ENCODE results near the gene DYNC2I2. TPM values are rescaled to one million over a fixed set of nuclear protein-coding genes. Genes with fewer than 3 reads are reported as not detected.

The DYNC2I2 gene
- total RNA-seq, 2 donors from 2014 or later, result 18.1 to 19.4 TPM

DNA sequence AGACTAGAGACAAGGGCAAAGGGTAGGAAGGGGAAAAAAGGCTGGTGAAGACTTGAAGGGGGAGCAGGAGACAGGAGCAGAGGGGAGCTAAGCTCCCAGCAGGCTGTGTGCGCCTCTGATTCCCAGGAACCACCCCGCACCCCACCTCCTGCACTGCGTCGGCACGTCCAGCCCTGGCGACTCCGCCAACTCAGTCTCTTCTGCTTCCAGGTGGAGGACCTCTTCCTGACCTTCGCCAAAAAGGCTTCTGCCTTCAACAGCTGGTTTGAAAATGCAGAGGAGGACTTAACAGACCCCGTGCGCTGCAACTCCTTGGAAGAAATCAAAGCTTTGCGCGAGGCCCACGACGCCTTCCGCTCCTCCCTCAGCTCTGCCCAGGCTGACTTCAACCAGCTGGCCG, 30.5 kb downstream of the DYNC2I2 start:
- intact Hi-C loops (cut with DNase I), result no loop called here
- no peak for DNase-seq (ENCODE audit: low spot score)

DNA sequence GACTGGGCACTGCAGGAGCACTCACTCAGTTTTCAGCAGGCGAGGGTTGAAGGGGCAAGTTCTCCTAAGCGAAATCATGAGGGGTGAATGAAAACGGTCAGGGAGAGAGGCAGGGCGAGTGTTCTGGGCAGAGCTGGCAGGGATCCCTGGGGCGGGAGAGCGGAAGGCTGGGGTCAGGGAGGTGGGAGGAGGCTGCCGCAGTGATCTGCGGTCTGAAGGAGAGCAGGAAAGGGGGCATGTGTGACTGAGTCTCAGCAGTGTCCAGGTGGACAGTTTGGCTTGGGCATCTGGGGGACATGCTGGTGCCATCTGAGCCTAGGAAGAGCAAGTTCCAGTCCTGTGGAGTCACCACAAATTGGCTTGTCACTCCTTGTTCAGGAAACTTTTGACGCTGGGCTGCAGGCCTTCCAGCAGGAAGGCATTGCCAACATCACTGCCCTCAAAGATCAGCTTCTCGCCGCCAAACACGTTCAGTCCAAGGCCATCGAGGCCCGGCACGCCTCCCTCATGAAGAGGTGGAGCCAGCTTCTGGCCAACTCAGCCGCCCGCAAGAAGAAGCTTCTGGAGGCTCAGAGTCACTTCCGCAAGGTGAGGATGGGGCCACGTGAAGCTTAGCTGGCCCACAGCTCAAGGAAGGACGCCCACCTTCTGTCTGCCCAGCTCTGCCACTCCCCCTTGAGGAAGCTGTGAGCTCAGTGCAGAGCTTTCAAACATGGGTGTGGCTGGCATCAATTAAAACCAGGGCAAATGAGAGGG, 31.1 kb downstream of the DYNC2I2 start:
- intact Hi-C loops (cut with DNase I), result no loop called here
- no peak for DNase-seq (ENCODE audit: low spot score)

DNA sequence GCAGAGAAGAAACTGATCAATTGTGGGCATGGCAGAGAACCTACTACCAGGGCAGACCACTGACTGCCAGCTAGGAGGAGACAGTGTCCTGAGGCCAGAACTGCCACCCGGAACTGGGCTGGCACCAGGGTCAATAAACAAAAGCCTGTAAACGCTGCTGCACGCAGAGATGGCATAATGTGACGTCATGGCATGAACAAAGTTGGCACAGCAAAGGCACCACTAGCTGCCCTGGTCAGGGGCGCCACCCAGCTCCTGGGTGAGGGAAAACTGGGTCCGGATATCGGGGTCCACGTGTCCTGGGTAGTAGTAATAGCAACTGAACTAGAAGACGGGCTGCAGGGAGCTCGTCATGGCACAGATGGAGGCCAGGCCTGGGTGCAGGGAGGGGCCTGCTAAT, 32.1 kb downstream of the DYNC2I2 start:
- DNase-seq (ENCODE audit: low spot score), result no peak
- intact Hi-C loops (cut with DNase I), result no loop called here

DNA sequence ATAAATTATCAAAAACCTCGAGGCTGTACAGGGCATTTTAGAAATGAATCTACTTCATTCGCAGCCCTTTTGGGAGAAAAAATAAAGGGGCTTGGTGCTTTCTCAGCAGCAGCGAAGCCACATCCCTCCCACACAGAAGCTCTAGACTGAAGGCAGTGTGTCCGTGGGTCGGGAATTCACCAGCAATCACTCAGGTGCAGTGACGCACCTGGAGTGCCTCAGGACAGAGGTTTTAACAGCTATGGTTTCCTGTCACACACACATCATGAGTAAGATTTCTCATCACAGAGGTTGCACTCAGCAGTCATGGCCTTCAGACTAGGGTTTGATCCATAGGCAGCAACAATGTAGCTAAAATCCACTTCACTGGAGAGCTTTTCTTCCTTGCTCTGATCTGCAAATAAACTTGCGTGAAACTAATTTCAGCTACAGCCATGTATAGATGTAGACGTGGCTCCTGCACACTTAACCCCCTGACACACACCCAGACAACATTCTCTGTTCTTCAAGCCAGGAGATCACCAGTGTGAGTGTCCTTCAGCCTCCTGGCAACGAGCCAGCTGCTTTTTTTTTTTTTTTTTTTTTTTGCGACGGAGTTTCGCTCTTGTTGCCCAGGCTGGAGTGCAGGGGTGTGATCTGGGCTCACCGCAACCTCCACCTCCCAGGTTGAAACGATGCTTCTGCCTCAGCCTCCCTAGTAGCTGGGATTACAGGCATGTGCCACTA, 34.8 kb downstream of the DYNC2I2 start:
- DNase-seq (ENCODE audit: low spot score), result no peak
- intact Hi-C loops (cut with DNase I), result no loop called here

DNA sequence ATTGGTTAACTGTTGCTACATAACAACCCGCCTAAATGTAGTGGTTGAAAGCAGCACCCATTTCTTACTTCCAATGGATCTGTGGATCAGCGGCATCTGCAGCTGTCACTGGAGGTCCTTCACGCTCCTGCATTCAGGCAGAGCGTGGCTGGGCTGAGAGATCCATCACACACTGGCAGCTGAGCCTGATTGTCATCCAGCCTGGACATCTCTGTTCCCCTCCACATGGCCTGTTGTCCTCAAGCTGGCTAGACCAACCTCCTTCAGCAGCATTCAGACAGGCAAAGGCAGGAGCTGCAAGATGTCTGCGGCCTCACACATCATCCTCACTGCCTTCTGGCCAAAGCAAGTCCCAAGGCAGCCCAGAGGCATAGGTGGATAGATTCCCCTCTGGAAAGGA, 36.9 kb downstream of the DYNC2I2 start:
- DNase-seq (ENCODE audit: low spot score), result no peak
- intact Hi-C loops (cut with DNase I), result no loop called here

DNA sequence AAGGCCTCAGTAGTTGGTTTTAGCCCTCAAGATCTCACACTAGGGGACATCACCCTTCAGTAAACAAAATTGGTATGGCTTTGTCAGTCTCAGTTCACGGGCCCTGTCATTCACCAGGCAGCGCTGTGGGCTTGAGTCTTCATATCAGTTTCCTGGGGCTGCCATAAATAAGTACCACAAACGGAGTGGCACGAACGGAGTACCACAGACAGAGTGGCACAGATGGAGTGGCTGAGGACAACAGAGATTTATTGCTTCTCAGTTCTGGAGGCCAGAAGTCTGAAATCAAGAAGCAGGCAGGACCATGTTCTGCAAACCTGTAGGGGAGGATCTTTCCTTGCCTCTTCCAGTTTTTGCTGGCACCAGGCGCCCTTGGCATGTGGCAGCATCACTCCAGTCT, 37.5 kb downstream of the DYNC2I2 start:
- DNase-seq (ENCODE audit: low spot score), result no peak
- intact Hi-C loops (cut with DNase I), result no loop called here

GRCh38 chr9:128617943-128618342, 38.7 kb downstream of the DYNC2I2 start:
- intact Hi-C loops (cut with DNase I), result no loop called here
- no peak for DNase-seq (ENCODE audit: low spot score)

GRCh38 chr9:128615571-128615970, 41.1 kb downstream of the DYNC2I2 start:
- intact Hi-C loops (cut with DNase I), result no loop called here
- DNase-seq (ENCODE audit: low spot score), result no peak

DNA sequence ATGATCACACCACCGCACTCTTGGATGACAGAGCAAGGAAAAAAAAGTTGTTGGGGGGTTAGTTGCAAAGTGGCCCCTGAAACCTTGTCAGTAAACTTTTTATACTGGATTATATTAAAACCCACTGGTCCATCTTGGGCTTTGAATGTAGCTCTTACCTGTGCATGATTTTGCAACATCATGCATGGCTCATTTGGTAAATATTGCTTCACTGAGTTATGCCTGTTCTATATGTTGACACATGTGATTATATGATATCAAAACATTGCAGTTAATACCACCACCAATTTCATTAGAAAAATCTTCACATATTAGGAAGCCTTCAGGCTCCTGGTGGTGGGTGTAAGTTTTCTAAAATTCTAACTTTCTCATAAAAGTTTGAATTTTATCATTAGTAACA, 41.9 kb downstream of the DYNC2I2 start:
- intact Hi-C loops (cut with DNase I), result no loop called here
- no peak for DNase-seq (ENCODE audit: low spot score)

- intact Hi-C loops (cut with DNase I), result no loop called here
- no peak for DNase-seq (ENCODE audit: low spot score)
Measured at GRCh38 chr9:128611600-128612394, 44.9 kb downstream of the DYNC2I2 start.

GRCh38 chr9:128610897-128611296, 45.8 kb downstream of the DYNC2I2 start:
- intact Hi-C loops (cut with DNase I), result no loop called here
- no peak for DNase-seq (ENCODE audit: low spot score)

DNA sequence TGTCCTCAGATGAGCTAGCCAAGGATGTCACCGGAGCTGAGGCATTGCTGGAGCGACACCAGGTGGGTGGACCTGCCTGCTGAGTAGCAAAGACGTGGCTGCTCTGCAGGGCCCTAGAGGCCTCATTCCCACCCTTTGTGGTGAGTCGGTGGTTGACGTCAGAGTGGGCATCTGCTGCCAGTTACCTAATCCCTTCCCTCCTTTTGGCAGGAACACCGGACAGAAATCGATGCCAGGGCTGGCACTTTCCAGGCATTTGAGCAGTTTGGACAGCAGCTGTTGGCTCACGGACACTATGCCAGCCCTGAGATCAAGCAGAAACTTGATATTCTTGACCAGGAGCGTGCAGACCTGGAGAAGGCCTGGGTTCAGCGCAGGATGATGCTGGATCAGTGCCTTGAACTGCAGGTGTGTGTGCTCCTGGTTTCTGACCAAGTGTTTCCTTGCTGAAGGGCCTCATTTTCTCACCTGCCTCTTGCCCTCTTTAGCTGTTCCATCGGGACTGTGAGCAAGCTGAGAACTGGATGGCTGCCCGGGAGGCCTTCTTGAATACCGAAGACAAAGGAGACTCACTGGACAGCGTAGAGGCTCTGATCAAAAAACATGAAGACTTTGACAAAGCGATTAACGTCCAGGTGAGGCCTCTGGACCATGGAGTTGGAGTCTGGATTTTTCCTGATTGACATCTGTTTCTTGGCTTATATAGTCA, 48.9 kb downstream of the DYNC2I2 start:
- no peak for DNase-seq (ENCODE audit: low spot score)
- intact Hi-C loops (cut with DNase I), result no loop called here

- DNase-seq (ENCODE audit: low spot score), result no peak
- intact Hi-C loops (cut with DNase I), result no loop called here
Measured at GRCh38 chr9:128603697-128604096, 53.0 kb downstream of the DYNC2I2 start.

DNA sequence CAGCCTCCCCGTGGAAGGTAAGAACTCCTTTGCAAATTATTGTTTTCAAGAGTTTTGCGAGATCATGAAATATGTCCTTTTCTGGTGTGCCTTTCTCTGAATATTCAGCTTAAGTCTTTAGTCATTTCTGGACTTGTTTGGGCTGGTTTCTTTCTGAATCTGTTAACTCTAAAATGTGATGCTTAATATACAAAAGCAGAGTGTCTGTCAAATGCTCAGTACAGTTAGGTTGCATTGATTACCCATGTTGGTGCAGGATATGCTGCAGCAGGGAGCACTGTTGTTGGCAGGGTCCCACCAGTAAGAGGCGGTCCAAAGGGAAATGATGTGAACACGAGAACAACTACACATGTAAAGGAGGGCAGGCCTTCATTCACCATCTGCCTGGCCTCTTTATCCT, 56.5 kb downstream of the DYNC2I2 start:
- DNase-seq (ENCODE audit: low spot score), result no peak
- intact Hi-C loops (cut with DNase I), result no loop called here

- intact Hi-C loops (cut with DNase I), result no loop called here
- no peak for DNase-seq (ENCODE audit: low spot score)
Measured at GRCh38 chr9:128595471-128595870, 61.2 kb downstream of the DYNC2I2 start.

DNA sequence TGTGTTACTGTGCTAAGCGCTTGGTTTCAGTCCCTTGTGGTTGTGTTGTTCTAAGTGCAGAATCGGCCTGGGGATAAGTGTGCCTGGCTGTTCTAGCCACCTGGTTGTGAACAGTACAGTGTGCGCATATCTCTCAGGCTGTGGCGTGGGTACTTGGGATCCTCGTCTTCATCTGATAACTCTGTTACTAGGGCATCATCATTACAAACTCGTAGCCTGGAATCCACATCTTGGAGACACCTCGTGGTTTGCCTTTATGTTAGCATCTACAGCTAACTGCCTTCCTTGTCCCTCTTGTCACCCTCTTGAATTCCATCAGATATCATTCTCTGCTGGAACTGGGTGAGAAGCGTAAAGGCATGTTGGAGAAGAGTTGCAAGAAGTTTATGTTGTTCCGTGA, 62.8 kb downstream of the DYNC2I2 start:
- intact Hi-C loops (cut with DNase I), result no loop called here
- DNase-seq (ENCODE audit: low spot score), result no peak

DNA sequence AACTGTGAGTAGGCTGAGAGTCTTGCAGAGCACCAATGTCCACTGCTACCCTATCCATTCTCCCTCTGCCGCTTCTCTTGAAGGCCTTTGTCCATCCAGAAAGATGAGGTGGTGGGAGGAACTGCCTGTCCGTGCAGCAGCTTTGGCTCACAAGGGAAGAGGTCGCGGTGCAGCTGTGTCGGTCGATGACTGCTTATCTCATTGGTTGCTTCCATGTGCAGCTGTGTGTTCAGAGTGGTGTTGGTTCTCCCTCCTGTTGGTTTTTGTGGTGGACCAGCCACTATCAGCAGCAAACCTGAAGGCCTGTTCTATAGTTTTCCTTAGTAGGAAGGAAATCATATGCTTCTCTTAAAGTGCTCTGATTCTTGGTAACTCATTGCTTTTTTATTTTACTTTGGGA, 63.6 kb downstream of the DYNC2I2 start:
- no peak for DNase-seq (ENCODE audit: low spot score)
- intact Hi-C loops (cut with DNase I), result no loop called here

DNA sequence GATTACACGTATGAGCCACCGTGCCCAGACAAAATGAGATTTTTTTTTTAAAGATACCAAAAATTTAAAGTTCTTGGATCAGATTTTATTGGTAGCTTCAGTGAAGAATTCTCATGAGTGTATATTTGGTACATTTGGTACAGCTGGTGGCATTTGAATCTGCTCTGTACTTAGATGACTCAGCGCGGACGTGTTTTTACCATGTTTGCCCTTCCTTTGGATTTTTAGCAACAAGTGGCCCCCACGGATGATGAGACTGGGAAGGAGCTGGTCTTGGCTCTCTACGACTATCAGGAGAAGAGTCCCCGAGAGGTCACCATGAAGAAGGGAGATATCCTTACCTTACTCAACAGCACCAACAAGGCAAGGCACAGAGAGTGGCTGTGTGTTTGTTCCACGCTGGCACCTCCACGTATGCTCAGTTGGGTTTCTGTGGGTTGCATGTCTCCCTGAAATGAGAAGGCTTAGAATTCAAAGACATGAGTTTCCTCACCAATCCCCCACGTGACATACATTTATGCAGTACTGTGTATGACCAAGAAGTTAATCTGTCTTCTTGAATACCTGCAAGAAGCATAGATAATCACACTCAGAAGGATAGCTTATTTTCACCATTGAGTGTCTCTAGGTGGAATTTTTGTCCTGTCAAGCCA, 67.9 kb downstream of the DYNC2I2 start:
- intact Hi-C loops (cut with DNase I), result no loop called here
- no peak for DNase-seq (ENCODE audit: low spot score)

- intact Hi-C loops (cut with DNase I), result no loop called here
- no peak for DNase-seq (ENCODE audit: low spot score)
Measured at GRCh38 chr9:128587453-128587852, 69.2 kb downstream of the DYNC2I2 start.
